GM19238 (cell line): Measurements from ENCODE around the gene ZBTB43.
"Not testable (repeated sequence)": the region's sequence is repeated elsewhere in the genome, so short reads cannot be mapped to it uniquely, and the experiment has no call there.

Experiments used
- DNase-seq: peaks from one replicate; pipeline ENCODE4 v3.0.0; 2011; ENCODE audit warnings: low spot score; ENCODE audit not compliant: insufficient read length

The ZBTB43 gene

GRCh38 chr9:126804696-126805553 is at the start of gene ZBTB43:
TSS of gene ZBTB43 (plus strand) at chr9:126805040. CDS start at chr9:126832510, 27,470 bp downstream.
- DNase-seq: peak; percentile 95

- no peak for DNase-seq
Observed at GRCh38 chr9:126755317-126755875, 49.4 kb upstream of the ZBTB43 start.

DNA sequence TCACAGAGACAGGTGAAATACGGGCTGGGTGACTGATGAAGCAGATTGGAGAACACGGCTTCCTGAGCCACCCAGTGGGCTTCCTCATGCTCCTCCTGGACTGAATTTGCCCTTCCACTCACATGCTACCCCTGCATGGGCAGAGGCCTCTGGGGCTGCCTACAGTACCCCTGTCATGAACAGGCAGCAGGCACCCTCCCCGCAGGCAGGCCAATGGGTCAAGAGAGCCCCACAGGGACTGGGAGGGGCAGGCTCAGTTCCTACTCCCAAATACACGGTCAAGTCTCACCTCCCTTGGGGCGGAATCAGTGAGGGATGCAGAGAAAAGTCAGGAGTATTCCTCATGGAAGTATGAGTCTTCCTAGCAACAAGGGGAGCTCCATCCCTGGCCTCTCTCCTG is 48.6 kb upstream of the ZBTB43 start:
- no peak for DNase-seq

DNA sequence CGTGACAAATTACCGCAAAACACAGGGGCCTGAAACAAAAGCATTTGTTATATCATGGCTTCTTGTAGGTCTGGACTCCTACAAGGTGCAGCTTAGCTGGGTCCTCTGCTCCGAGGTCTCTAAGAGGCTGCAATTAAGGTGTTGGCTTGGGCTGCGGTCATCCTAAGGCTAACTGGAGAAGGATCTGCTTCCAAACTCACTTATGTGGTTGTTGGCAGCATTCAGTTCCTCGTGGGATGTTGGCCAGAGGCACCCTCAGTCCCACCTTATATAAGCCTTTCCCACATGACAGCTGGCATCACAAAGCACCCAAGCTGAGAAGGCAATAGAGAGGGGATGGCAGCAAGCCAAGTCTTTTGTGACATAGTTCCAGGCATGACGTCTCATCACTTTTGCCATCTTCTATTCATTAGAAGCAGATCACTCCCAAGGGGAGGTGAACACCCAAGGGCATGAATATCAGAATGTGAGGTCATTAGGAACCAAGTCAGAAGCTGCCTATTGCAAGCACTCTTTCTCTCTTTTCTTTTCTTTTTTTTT is 47.9 kb upstream of the ZBTB43 start:
- DNase-seq: no peak

DNA sequence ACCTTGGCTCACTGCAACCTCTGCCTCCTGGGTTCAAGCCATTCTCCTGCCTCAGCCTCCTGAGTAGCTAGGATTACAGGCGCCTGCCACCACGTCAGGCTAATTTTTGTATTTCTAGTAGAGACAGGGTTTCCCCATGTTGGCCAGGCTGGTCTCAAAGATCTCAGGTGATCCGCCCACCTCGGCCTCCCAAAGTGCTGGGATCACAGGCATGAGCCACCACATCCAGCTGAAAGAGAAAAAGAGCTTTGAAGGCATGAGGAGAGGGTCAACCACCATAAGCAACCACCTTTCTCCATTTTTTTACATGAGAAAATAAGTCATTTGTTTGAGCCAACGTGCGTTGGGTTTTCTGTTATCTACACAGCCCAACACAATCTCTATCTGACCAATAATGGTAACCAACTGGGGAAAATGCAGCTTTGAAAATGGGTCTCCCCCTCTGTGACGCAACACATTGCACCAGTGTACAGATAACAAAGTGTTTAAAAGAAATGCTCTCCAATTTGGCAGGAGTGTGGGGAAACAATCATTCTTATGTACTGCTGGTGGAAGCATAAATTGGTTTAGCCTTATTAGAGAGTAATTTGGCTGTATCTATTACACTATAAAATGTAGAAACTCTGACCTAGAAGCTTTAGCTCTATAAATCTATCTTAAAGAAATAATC is 45.8 kb upstream of the ZBTB43 start:
- DNase-seq: no peak

- no peak for DNase-seq
Observed at GRCh38 chr9:126761274-126761673, 43.6 kb upstream of the ZBTB43 start.

GRCh38 chr9:126763130-126763764 is 41.6 kb upstream of the ZBTB43 start:
- DNase-seq: peak; percentile 7

DNA sequence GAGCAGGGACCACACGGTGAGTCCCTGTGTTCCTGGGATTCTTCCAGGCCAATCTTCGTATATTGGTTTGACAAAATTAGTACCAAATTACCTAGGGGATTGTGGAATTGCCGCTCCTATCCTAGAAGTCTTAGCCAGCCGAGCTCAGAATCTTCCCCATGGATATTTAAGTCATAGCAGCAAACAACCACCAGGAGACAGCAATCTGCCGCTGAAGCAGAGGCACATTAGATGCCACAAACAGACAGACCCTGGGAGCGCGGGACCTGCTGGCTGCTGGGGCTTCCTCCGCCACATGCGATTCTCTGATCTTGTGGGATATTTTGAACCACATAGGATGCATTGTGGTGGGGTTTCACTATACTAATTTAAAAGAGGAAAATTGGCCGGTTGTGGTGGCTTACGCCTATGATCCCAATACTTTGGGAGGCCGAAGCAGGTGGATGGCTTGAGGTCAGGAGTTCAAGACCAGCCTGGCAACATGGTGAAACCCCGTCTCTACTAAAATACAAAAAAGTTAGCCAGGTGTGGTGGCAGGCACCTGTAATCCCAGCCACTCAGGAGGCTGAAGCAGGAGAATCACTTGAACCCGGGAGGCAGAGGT is 31.7 kb upstream of the ZBTB43 start:
- no peak for DNase-seq

- no peak for DNase-seq
Observed at GRCh38 chr9:126775926-126776325, 28.9 kb upstream of the ZBTB43 start.

GRCh38 chr9:126777733-126778132 is 27.1 kb upstream of the ZBTB43 start:
- no peak for DNase-seq

GRCh38 chr9:126778141-126778540 is 26.7 kb upstream of the ZBTB43 start:
- no peak for DNase-seq

DNA sequence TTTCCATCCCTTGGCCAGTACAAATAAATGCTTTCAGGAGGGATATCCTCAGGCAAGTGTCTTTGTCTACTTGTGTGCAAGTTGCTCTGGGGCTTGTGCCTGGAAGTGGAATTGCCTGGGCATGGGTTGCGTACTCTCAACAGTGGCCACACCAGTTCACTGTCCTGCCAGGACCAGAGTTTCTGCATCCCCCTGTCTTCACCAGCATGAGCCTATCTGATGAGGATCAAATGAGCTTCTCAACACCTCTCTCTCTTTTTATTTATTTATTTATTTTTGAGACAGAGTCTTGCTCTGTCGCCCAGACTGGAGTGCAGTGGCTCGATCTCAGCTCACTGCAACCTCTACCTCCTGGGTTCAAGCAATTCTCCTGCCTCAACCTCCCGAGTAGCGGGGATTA is 26.1 kb upstream of the ZBTB43 start:
- DNase-seq: not testable (repeated sequence)

DNA sequence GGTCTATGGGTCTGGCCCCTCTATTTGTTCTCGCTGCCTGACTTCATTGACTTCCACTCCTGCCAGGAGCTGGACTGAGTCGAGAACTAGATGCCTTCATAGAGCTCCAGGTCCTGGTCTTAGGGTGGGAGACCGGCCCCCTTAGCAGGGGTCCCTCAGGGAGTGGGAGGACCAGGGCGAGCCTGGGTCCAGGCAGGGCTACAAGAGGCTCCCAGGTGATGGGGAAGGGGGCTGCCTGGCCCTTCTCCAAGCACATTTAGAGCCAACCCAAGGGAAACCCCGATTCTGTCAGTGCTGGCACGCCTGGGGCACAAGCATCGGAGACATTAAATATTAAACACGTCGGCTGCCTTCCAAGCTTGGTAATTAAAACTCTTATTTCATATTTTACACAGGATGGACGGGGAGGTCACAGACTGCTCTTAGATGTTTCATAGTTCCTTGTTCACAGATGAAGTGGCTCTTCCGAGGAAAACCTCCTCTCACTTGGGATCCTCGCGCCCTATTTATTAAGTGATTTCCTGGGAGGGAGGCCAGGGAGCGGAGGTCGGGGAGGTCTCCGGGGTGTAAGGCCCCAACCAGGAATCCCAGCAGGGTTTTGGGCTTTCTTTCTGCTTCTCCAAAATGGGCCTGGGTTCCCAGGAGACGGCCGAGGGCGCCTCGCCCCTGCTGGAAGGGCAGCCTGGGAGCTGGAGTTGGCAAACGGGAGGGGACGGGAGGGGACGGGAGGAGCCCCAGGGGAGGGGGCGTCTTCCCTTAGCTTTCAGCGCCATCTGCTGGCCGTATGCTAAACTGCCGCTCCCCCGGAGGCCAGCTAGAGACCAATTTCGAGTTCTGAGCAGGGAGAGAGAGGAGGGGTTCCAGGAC is 23.4 kb upstream of the ZBTB43 start:
- peak; percentile 67 for DNase-seq

DNA sequence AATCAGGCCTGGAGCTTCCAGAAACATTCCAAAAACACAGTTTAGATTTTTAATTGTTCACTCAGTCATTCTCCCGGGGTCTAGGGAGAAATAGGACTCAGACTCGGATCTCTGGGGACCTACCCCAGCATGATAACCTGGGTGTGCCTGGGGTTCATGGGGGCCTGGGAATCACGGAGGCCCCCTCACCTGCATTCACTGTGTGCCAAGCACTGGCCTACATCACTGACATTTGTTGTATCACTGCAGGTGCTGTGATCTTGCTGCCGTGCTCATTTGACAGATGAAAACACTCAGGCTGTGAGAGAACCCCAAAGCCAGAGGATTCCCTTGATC is 22.8 kb upstream of the ZBTB43 start:
- DNase-seq: no peak

- no peak for DNase-seq
Observed at GRCh38 chr9:126783949-126784348, 20.9 kb upstream of the ZBTB43 start.

- DNase-seq: no peak
Observed at GRCh38 chr9:126784401-126784800, 20.4 kb upstream of the ZBTB43 start.

DNA sequence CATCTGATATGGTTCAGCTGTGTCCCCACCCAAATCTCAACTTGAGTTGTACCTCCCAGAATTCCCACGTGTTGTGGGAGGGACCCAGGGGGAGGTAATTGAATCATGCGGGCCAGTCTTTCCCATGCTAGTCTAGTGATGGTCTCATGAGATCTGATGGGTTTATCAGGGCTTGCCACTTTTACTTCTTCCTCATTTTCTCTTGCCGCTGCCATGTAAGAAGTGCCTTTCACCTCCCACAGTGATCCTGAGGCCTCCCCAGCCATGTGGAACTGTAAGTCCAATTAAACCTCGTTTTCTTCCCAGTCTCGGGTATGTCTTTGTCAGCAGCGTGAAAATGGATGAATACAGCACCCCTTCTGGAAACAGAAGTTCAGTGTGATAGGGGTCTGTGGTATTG is 20.0 kb upstream of the ZBTB43 start:
- not testable (repeated sequence) for DNase-seq

DNA sequence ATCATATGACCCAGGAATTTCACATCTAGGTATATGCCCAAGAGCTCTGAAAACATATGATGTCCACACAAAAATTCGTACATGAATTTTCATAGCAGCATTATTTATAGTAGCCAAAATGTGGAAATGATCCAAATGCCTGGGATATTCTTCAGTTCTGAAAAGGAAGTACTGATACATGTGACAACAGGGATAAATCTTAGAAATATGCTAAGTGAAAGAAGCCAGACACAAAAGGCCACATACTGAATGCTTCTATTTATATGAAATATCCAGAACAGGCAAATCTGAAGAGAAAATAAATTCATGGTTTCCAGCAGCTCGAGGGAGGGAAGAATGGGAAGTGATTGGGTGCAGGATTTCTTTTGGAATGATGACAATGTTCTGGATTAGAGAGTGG is 16.8 kb upstream of the ZBTB43 start:
- DNase-seq: no peak

GRCh38 chr9:126788634-126789349 is 16.0 kb upstream of the ZBTB43 start:
- DNase-seq: no peak

GRCh38 chr9:126790561-126790960 is 14.3 kb upstream of the ZBTB43 start:
- DNase-seq: no peak
